ENCODE results near the gene SCN5A. TPM values are rescaled to one million over a fixed set of nuclear protein-coding genes. Genes with fewer than 3 reads are reported as not detected.

The SCN5A gene
- total RNA-seq, 2 donors from 2014 or later = 115 to 191 TPM

- no peak for ATAC-seq
- intact Hi-C loops (cut with DNase I) = no loop called here
- DNase-seq = no peak
These were observed 40.5 kb downstream of the SCN5A start for GRCh38 chr3:38608961-38609360.

GRCh38 chr3:38608086-38608775 lies 41.3 kb downstream of the SCN5A start:
- intact Hi-C loops (cut with DNase I) = no loop called here
- no peak for DNase-seq
- ATAC-seq = no peak

GRCh38 chr3:38606561-38606960 lies 42.9 kb downstream of the SCN5A start:
- ATAC-seq (no peak), DNase-seq (no peak)
- intact Hi-C loops (cut with DNase I) = no loop called here

- DNase-seq = no peak
- intact Hi-C loops (cut with DNase I) = no loop called here
- ATAC-seq = no peak
These were observed 43.5 kb downstream of the SCN5A start for GRCh38 chr3:38605981-38606380.

GRCh38 chr3:38604246-38604645 lies 45.2 kb downstream of the SCN5A start:
- intact Hi-C loops (cut with DNase I) = no loop called here
- DNase-seq (no peak), ATAC-seq (no peak)

GRCh38 chr3:38603731-38604131 lies 45.8 kb downstream of the SCN5A start:
- ATAC-seq (no peak), DNase-seq (no peak)
- intact Hi-C loops (cut with DNase I) = no loop called here

- ATAC-seq (no peak), DNase-seq (no peak)
- intact Hi-C loops (cut with DNase I) = no loop called here
These were observed 46.8 kb downstream of the SCN5A start for GRCh38 chr3:38602576-38603250.

GRCh38 chr3:38601956-38602550 lies 47.4 kb downstream of the SCN5A start:
- DNase-seq (no peak), ATAC-seq (no peak)
- intact Hi-C loops (cut with DNase I) = no loop called here

GRCh38 chr3:38600551-38600950 lies 48.9 kb downstream of the SCN5A start:
- DNase-seq = no peak
- intact Hi-C loops (cut with DNase I) = no loop called here
- no peak for ATAC-seq

GRCh38 chr3:38599886-38600285 lies 49.6 kb downstream of the SCN5A start:
- intact Hi-C loops (cut with DNase I) = no loop called here
- ATAC-seq (no peak), DNase-seq (no peak)

GRCh38 chr3:38598791-38599190 lies 50.7 kb downstream of the SCN5A start:
- intact Hi-C loops (cut with DNase I) = no loop called here
- no peak for DNase-seq
- no peak for ATAC-seq

GRCh38 chr3:38597502-38598060 lies 51.9 kb downstream of the SCN5A start:
- no peak for DNase-seq
- no peak for ATAC-seq
- intact Hi-C loops (cut with DNase I) = no loop called here

GRCh38 chr3:38595393-38595792 lies 54.1 kb downstream of the SCN5A start:
- ATAC-seq (no peak), DNase-seq (no peak)
- intact Hi-C loops (cut with DNase I) = no loop called here

GRCh38 chr3:38590521-38590920 lies 59.0 kb downstream of the SCN5A start:
- ATAC-seq = no peak
- intact Hi-C loops (cut with DNase I) = no loop called here
- DNase-seq = no peak

- no peak for ATAC-seq
- no peak for DNase-seq
- intact Hi-C loops (cut with DNase I) = no loop called here
These were observed 60.2 kb downstream of the SCN5A start for GRCh38 chr3:38588995-38589937.

GRCh38 chr3:38588371-38588971 lies 61.0 kb downstream of the SCN5A start:
- intact Hi-C loops (cut with DNase I) = no loop called here
- peak; percentile 65 to 69 for ATAC-seq
- DNase-seq = no peak

- intact Hi-C loops (cut with DNase I) = no loop called here
- ATAC-seq = no peak
- no peak for DNase-seq
These were observed 61.8 kb downstream of the SCN5A start for GRCh38 chr3:38587548-38588131.

Measured in left cardiac atrium (tissue), 4 donors.